ENCODE results near the gene DOC2B.
"Not testable (repeated sequence)": the region's sequence is repeated elsewhere in the genome, so short reads cannot be mapped to it uniquely, and the experiment has no call there.

The DOC2B gene

GRCh38 chr17:180381-181244 is 837 bp downstream of the DOC2B start:
- DNase-seq (ENCODE audit: insufficient read length) (no peak), FAIRE-seq (no peak)
- no peak for TF ChIP-seq TAF1 (IDR thresholded peaks at IDR 0.05; ENCODE audit: borderline replicate concordance, low read depth, low read length)
- no peak for TF ChIP-seq POLR2A (IDR thresholded peaks at IDR 0.05; ENCODE audit: low read depth, low read length)
- TF ChIP-seq POLR2AphosphoS5 (IDR thresholded peaks at IDR 0.05; ENCODE audit: low read depth, low read length), result no peak

GRCh38 chr17:179781-180380 is 1.6 kb downstream of the DOC2B start:
- no peak for FAIRE-seq
- DNase-seq (ENCODE audit: insufficient read length), result no peak
- TF ChIP-seq POLR2AphosphoS5 (IDR thresholded peaks at IDR 0.05; ENCODE audit: low read depth, low read length) (no peak), POLR2A (IDR thresholded peaks at IDR 0.05; ENCODE audit: low read depth, low read length) (no peak), TAF1 (IDR thresholded peaks at IDR 0.05; ENCODE audit: borderline replicate concordance, low read depth, low read length) (no peak)

GRCh38 chr17:179066-179432 is 2.4 kb downstream of the DOC2B start:
- DNase-seq (ENCODE audit: insufficient read length) (no peak), FAIRE-seq (no peak)
- no peak for TF ChIP-seq TAF1 (IDR thresholded peaks at IDR 0.05; ENCODE audit: borderline replicate concordance, low read depth, low read length)
- no peak for TF ChIP-seq POLR2AphosphoS5 (IDR thresholded peaks at IDR 0.05; ENCODE audit: low read depth, low read length)
- TF ChIP-seq POLR2A (IDR thresholded peaks at IDR 0.05; ENCODE audit: low read depth, low read length), result no peak

- FAIRE-seq, result no peak
- TF ChIP-seq POLR2A (IDR thresholded peaks at IDR 0.05; ENCODE audit: low read depth, low read length) (no peak), TAF1 (IDR thresholded peaks at IDR 0.05; ENCODE audit: borderline replicate concordance, low read depth, low read length) (no peak)
- no peak for DNase-seq (ENCODE audit: insufficient read length)
These were observed 3.0 kb downstream of the DOC2B start for GRCh38 chr17:178292-179065.

GRCh38 chr17:177762-178161 is 3.7 kb downstream of the DOC2B start:
- FAIRE-seq (no peak), DNase-seq (ENCODE audit: insufficient read length) (no peak)
- TF ChIP-seq POLR2AphosphoS5 (IDR thresholded peaks at IDR 0.05; ENCODE audit: low read depth, low read length), result no peak
- TF ChIP-seq POLR2A (IDR thresholded peaks at IDR 0.05; ENCODE audit: low read depth, low read length), result no peak
- no peak for TF ChIP-seq TAF1 (IDR thresholded peaks at IDR 0.05; ENCODE audit: borderline replicate concordance, low read depth, low read length)

- FAIRE-seq, result no peak
- DNase-seq (ENCODE audit: insufficient read length), result no peak
- TF ChIP-seq POLR2A (IDR thresholded peaks at IDR 0.05; ENCODE audit: low read depth, low read length) (no peak), TAF1 (IDR thresholded peaks at IDR 0.05; ENCODE audit: borderline replicate concordance, low read depth, low read length) (no peak), POLR2AphosphoS5 (IDR thresholded peaks at IDR 0.05; ENCODE audit: low read depth, low read length) (no peak)
These were observed 4.3 kb downstream of the DOC2B start for GRCh38 chr17:177155-177554.

- no peak for FAIRE-seq
- TF ChIP-seq POLR2AphosphoS5 (IDR thresholded peaks at IDR 0.05; ENCODE audit: low read depth, low read length) (no peak), TAF1 (IDR thresholded peaks at IDR 0.05; ENCODE audit: borderline replicate concordance, low read depth, low read length) (no peak), POLR2A (IDR thresholded peaks at IDR 0.05; ENCODE audit: low read depth, low read length) (no peak)
- no peak for DNase-seq (ENCODE audit: insufficient read length)
These were observed 8.1 kb downstream of the DOC2B start for GRCh38 chr17:173166-173911.

GRCh38 chr17:172401-172800 is 9.0 kb downstream of the DOC2B start:
- no peak for TF ChIP-seq POLR2A (IDR thresholded peaks at IDR 0.05; ENCODE audit: low read depth, low read length)
- no peak for TF ChIP-seq POLR2AphosphoS5 (IDR thresholded peaks at IDR 0.05; ENCODE audit: low read depth, low read length)
- TF ChIP-seq TAF1 (IDR thresholded peaks at IDR 0.05; ENCODE audit: borderline replicate concordance, low read depth, low read length), result no peak
- DNase-seq (ENCODE audit: insufficient read length) (no peak), FAIRE-seq (no peak)

- TF ChIP-seq TAF1 (IDR thresholded peaks at IDR 0.05; ENCODE audit: borderline replicate concordance, low read depth, low read length) (no peak), POLR2A (IDR thresholded peaks at IDR 0.05; ENCODE audit: low read depth, low read length) (no peak), POLR2AphosphoS5 (IDR thresholded peaks at IDR 0.05; ENCODE audit: low read depth, low read length) (no peak)
- no peak for FAIRE-seq
- DNase-seq (ENCODE audit: insufficient read length), result no peak
These were observed 9.6 kb downstream of the DOC2B start for GRCh38 chr17:171871-172270.

- TF ChIP-seq POLR2A (IDR thresholded peaks at IDR 0.05; ENCODE audit: low read depth, low read length), result no peak
- no peak for TF ChIP-seq POLR2AphosphoS5 (IDR thresholded peaks at IDR 0.05; ENCODE audit: low read depth, low read length)
- TF ChIP-seq TAF1 (IDR thresholded peaks at IDR 0.05; ENCODE audit: borderline replicate concordance, low read depth, low read length), result no peak
- FAIRE-seq (no peak), DNase-seq (ENCODE audit: insufficient read length) (no peak)
These were observed 11.2 kb downstream of the DOC2B start for GRCh38 chr17:170130-170670.

GRCh38 chr17:168614-169013 is 12.8 kb downstream of the DOC2B start:
- FAIRE-seq; DNase-seq (ENCODE audit: insufficient read length): not testable (repeated sequence)
